Astrocyte of the hippocampus (primary cell): ENCODE results near the gene HSF4.

Source experiments
- DNase-seq: peaks from one replicate; pipeline ENCODE4 v3.0.0; 2011; ENCODE audit warnings: low read depth, low spot score

The HSF4 gene

DNA sequence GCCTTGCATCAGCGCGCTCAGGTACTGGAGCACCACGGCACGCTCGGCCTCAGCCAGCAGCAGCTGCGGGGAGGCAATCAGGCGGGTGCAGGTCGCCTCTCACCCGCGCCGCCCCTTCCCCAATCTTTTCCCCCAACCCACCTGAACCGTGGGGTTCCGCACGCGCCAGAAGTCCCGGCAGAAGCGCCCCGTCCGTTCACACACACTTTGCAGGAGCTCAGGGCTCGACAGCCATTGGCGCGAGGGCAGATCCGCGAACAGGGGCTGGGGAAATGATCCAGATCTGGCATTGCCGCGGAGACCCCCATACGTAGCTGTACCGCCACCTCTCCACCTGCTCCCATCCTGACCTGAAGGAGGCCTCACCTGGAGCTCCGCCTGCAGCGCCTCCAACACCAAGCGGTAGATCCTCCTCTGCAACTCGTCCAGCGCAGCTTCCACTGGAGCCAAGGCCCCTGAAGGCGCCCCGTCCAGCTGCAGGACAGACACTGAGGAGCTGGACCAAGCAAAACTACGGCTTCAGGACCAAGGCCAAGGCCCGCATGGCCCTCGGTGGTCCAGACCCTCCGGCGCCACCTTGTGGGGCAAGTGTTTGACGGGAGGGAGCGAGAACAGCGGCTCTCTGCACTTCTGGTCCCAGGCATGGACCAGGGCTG lies 20.6 kb downstream of the HSF4 start:
- peak; percentile 97 for DNase-seq

DNA sequence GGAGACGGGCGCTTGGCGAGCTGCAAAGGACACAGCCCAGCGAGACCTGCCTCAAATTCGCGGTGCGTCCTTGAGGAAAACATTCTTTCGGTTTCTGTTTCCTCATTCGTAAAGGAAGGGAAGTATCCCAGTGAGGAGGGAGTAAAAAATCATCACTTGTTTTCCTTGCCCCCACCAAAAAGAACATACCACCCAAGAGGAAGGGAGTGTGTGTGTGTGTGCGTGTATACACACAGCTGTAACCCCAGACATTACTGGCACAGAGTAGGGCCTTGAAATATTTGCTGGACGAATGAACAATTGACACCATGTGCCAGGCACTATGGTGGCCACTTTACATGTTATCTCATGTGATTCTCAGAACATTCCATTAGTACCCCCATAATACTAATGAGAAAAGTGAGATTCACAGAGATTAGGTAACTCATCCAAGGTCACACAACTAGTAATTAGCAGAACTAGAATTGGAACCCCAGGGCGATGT lies 21.1 kb downstream of the HSF4 start:
- DNase-seq = no peak

DNA sequence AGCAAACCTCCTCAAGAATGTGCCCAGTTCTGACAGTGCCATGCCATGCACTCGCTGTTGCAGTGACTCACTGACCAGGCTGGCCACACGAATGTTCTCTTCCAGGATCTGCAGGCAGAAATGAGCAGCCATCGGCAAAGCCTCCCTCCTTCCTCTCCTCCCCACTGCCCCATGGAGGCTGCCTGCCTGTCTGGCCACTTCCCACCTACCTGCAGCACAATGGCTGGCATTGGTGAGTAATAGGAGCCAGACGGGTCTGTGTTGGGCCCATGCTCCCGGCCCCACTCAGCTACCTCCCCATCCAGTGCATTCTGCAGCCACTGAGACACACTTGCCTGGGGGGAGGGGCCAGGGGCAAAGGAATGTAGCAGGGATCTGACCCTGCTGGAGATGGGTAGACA lies 22.0 kb downstream of the HSF4 start:
- peak; percentile 82 for DNase-seq

DNA sequence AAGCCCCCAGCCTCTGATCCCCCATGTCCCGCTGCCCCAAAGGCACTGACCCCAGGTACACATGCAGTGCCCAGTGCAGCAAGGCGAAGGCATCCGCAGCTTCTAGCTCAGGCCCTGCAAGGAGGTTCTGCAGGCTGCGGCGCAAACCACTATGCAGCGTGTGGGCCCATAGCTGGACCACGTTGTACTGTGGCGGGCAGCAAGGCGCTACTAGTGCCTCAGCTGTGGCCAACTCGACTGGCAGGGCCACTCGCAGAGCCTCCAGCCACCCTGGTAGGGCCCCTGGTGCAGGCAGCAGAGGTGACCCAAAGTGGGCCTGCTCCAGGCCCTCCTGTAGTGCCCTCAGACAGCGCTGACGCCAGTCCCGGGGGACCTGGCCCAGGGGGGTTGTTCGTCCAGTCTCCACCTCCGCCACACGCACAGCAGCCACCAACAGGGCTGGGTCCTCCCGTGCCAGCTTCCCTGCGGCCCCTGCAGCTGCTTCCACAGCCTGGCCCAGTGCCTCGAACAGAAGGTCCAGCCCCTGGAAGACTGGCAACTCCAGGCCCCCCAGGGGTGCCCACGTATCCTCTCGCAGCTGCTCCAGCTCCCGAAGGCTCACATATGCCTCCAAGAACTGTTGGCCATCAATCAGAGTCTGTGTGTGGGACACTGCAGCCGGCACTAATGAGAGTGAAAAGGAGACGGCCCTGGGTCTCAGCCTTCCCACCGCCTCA lies 22.8 kb downstream of the HSF4 start:
- no peak for DNase-seq

DNA sequence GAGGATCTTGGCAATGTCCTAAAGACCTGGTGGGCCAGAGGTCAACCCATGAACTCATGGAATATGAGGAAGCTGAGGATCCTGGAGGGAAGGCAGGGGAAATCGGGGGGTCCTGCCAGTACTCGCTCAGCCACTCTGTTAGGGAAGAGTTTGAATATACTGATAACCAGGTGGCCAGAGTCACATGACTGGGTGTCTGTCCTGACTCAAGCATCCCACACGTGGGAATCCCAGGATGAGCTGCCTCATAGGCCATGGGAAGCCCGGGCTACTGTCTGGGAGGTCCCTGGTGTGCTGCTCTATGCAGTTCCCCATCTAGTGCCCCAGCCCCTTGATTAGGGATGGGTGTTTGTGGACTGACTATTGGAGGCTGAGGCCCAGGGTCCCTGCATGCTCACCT lies 23.8 kb downstream of the HSF4 start:
- DNase-seq = no peak

DNA sequence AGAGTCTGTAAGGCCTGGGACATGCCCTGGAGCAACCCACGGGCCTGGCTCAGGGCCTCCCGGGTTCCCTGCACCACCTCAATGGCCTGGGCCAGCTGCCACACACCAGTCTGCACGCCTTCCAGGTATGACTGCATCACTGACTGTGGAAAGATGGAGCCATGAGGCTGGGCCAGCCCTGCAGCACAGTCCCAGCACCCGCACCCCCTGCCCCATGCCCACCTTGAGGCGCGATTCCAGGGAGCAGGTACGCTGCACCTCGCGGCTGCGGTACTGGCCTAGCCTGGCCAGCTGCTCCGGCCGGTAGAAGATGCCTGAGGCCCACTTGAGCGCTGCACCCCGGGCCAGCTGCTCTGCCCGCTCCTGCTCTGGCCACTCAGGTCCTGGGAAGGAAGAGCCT lies 24.3 kb downstream of the HSF4 start:
- DNase-seq = no peak

DNA sequence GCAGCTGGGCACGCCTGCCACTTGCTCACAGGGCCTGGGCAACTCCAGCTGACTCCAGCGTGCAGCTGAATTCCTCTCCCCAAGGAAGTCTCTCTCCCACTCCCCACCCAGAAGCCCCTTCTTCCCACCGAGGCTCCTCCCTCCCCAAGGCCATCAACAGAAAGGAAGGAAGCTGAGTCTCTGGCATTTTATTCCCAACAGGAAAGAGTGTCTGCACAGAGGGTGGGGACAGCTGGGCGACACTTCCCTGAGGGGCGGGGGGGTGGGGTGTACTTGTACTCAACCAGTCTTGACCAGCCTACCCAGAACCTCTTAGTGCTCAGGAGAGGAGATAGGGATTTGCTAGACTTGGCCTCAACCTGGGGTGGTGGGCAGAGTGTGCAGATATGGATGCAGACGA lies 25.5 kb downstream of the HSF4 start, which contains the start of gene EXOC3L1:
TSS of gene EXOC3L1 (minus strand) at position 96 of the 400 bp plus-strand sequence. CDS start 460 bp downstream, outside the sequence.
- DNase-seq = no peak

DNA sequence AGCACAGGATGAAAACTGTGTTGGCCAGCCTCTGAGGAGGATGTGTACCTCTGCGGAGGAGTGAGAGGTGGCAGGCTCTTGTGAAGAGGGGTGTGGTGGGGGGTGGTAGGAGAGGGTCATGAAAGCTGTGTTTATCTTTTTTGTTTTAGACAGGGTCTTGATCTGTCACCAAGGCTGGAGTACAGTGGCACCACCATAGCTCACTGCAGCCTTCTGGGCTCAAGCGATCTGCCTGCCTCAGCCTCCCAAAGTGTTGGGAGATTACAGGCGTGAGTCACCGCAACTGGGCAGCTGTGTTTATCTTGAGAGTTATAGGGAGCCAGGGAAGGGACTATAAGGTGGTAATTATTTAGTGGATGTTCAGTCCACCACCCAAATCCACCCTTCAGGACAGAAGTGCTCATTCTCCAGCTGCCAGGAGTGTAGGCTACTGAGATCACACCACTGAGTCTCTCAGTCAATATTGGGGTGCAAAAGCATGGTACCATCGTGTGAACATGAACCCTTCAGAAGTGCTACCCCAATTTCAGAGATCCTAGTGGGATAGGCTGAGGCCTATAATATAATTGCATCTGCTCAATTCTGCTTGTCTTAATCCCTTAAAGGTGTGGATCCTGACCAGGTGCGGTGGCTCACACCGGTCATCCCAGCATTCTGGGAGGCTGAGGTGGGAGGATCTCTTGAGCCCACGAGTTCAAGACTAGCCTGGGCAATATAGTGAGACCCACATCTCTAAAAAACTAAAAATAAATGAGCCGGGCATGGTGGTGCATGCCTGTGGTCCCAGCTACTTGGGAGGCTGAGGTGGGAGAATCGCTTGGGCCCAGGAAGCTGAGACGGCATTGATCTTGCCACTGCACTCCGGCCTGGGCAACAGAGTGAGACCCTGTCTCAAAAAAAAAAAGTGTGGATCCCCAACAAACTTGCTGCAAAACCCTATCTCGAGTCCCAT lies 26.2 kb downstream of the HSF4 start:
- no peak for DNase-seq

DNA sequence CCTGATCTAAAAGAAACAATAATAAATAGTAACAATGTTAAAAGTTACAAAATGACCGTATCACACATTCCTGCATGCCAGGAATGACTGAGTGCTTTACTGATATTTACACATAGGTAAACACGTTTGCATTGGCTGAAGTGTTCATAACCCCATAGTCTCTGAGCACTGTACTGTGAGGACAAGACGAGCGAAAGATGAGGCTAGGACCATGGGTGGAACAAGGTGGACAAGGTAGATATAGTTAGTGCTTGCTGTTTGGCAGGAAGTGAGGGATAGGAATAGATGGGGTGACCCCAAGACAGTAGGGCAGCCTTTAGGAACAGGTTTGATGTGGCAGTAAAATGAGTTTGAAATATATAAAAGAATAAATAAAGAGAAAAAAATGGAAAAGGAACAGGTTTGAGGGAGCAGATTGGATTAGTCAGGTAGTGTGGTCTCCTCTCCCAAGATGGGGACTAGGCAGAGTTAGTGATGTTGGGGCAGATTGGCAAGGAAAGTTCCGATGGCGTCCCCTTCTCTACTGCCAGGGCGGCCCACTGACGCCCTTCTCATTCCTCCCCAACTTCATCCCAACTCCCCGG lies 27.0 kb downstream of the HSF4 start:
- no peak for DNase-seq

DNA sequence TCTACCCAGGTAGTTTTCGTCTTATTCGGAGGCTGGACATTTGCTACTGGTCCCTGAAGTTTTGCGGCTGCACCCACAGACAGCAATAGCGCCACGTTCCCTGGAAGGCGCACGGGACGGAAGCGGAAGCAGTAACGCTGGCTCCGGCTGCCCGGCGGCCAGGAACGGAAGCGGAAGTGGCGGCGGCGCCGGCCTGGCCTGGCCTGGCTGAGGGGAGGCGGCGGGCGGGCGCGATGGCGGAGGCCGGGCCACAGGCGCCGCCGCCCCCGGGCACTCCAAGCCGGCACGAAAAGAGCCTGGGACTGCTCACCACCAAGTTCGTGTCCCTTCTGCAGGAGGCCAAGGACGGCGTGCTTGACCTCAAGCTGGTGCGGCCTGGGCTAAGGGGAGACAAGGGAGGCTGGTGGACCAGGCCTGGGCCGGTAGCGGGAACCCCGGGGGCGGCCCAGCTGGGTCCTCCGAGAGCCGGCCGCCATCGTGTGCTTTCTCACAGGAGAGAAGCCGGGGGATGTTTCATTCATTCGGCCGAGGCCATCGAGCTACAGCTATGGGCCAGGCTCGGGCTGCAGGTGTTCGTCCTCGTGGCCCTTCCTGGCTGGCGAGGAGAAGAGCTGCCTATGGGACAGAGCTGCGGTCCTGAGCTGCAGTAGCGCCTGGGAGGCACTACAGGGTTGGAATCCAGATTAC lies 27.6 kb downstream of the HSF4 start, which contains the start of gene E2F4:
TSS of gene E2F4 (plus strand) at position 161 of the 687 bp plus-strand sequence. CDS start at position 234, 73 bp downstream.
- DNase-seq = peak; percentile 97

DNA sequence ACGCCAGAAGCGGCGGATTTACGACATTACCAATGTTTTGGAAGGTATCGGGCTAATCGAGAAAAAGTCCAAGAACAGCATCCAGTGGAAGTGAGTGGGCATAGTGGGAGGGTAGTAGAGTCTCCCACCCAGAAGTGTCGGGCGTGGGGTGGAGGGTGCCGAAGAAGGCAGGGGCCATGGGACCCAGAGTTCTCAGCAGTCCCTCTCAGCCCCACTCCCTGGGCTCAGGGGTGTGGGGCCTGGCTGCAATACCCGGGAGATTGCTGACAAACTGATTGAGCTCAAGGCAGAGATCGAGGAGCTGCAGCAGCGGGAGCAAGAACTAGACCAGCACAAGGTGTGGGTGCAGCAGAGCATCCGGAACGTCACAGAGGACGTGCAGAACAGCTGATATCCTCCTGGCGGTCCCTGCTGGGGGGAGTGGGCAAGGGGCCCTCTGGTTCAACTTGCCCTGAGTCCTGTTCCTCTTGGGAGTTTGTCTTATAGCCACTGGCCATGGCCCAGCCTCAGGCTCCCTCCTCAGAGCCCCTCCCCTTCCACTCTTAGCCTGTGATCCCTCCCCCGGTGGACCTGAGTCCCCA lies 28.3 kb downstream of the HSF4 start:
- no peak for DNase-seq

DNA sequence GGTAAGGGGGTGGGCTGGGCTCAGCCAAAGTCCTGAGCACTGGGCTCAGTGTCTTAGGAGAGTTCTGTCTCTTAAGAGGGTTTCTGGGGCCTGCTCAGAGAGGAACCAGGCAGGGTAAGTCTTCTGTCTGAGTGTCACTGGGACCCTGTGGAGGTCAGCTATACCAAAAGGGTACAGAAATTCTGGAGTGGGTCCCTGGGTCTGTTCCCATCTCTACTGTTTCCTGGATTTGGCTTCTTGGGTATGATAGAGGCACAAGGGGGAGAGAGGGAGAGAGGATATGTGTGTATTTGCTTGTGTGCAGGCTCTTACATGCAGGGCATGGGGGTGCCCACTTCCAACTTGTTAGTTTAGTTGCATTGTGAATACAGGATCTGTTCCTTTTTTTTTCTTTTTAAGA lies 29.0 kb downstream of the HSF4 start:
- DNase-seq = no peak

DNA sequence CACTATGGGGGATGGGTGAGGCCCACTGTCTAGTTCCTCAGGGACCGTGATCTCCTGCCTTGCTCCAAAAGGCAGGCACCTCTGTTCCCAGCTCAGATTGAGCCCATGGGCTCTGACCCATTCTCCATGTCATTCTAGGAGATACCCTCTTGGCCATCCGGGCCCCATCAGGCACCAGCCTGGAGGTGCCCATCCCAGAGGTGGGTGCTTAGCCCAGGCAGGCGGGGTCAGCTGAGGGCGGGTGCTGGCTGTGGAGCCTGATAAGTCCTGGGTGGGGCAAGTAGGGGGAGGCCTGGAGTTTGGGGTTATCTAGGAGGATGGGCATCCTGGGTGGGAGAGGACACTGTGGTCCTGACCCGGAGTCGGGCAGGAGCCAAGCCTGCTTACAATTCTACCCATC lies 29.7 kb downstream of the HSF4 start:
- no peak for DNase-seq

DNA sequence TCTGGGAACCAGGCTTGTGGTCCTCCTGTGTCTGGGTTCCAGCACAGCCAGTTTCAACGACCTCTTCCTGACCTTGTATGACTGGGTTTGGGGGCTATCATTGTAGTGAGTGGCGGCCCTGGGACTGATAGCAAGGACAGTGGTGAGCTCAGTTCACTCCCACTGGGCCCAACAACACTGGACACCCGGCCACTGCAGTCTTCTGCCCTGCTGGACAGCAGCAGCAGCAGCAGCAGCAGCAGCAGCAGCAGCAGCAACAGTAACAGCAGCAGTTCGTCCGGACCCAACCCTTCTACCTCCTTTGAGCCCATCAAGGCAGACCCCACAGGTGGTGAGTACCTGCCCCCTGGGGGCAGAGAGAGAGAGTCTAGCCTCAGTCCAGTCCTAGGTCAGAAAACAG lies 31.1 kb downstream of the HSF4 start:
- DNase-seq = no peak

DNA sequence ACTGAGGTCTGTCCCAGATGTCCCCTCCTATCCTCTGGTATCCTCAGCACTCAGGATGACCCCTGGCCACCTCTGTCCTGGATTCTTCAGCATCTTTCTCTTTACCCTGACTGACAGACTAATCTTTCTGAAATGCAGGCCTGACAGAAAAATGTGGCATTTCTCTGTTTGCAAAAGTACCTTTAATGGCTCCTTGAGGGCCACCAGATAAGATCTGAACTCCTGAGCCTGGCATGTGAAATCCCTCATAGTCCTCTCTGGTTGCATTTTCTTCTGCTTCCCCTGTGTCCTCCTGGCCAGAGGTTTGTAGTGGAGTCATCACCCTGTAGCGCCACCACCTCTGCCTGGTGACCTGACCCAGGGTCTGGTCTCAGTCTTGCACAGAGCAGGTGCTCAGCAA lies 32.3 kb downstream of the HSF4 start:
- no peak for DNase-seq

DNA sequence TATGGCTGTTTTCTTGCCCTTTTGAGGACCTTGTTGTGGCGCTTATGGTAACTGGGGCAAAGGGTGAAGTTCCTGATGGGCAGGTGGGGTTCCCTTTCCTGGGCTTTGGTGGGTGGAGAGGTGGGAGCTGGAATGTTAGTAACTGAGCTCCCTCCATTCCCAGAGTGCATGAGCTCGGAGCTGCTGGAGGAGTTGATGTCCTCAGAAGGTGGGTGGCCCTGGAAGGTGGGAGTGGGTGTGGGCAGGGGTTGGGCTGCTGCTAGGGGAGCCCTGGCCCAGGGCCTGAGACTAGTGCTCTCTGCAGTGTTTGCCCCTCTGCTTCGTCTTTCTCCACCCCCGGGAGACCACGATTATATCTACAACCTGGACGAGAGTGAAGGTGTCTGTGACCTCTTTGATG lies 33.2 kb downstream of the HSF4 start:
- DNase-seq = no peak

DNA sequence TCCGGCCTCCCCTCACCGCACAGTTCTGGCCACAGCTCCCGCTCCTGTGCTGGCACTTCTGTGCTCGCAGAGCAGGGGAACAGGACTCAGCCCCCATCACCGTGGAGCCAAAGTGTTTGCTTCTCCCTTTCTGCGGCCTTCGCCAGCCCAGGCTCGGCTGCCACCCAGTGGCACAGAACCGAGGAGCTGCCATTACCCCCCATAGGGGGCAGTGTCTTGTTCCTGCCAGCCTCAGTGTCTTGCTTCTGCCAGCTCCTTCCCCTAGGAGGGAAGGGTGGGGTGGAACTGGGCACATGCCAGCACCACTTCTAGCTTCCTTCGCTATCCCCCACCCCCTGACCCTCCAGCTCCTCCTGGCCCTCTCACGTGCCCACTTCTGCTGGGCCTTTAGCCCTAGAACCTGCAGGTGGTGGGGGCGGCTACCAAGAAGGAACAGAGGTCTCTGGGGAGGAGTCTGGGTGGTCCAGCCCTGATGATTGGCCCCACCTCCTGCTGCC lies 33.7 kb downstream of the HSF4 start:
- DNase-seq = peak; percentile 65

DNA sequence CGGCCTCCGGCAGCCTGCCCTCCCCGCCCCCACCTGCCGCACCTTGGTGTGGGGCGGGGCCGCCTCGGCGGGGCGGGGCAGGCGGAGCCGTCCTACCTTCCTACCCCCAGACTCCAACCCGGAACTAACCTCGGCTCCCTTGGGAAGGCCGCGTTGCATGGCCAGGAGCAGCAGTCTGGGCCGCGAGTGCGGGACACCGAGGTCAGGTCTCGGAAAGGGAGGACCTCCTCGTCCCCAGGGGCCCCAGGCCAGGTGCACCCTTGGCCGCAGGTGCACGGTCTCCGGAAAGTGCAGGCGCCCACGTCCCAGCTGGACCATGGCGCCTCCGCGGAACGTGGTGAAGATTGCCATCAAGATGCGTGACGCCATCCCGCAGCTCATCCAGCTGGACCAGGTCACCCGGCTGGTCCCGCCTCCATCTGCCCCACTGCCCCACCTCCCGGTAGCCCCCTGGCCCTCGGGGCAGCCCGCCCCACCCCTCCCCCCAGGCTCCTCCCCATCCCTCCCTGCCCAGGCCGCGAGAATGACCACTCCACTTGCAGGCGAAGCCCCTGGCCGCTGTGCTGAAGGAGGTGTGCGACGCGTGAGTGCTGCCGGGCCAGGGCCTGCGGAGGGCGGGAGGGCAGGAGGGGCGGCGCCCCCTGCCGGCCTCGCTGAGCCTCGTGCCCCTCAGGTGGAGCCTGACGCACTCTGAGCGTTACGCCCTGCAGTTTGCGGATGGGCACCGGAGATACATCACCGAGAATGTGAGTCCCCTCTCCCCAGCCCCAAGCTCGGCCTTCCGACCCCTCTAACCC lies 34.7 kb downstream of the HSF4 start, which contains the start of gene ELMO3:
TSS of gene ELMO3 (plus strand) at position 121 of the 797 bp plus-strand sequence. CDS start at position 317, 196 bp downstream.
- DNase-seq = no peak

DNA sequence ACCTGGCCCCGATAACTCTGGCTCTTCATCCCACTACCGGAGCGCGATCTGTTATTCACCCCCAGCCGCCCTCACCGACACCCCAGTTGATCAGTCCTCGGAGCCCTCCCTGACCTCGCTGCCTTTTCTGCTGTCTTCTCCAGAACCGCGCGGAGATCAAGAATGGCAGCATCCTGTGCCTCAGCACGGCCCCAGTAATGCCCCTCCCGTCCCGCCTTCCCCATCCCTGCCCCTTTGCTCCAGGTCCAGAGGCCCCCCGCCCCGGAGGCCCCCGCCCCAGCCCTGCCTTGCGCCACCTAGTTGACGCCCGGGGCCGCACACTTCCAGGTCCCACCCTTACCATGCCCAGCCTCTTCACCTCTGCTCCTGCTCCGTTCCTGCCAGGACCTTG lies 35.3 kb downstream of the HSF4 start:
- no peak for DNase-seq
